ENCODE results near the gene EIPR1. TPM values are rescaled to one million over a fixed set of nuclear protein-coding genes. Genes with fewer than 3 reads are reported as not detected.

Gene EIPR1
- total and polyA plus RNA-seq, 2 experiments from 2014 or later = 17.4 to 46.3 TPM

GRCh38 chr2:3154700-3155099 lies 222.9 kb downstream of the EIPR1 start:
- Mint-ChIP-seq H3K4me1 (no peaks in the 10 kb centered on the region), H3K27me3 (ENCODE audit: insufficient read depth, low read depth, poor library complexity) (peaks cover 8% of the 10 kb centered on the region), H3K9me3 (peaks cover 22% of the 10 kb centered on the region), H3K36me3 (ENCODE audit: low read depth) (peaks cover 20% of the 10 kb centered on the region; the same call in 2 of the 3 replicates), H3K4me3 (no peak overlapping the region), H3K27ac (no peak overlapping the region)
- ATAC-seq = no peak
- H3K79me2 ChIP-seq (replicated peaks; ENCODE audit: insufficient read depth) = no peaks in the 10 kb centered on the region
- H3K4me1 ChIP-seq (ENCODE audit: insufficient read depth) = no peaks in the 10 kb centered on the region
- TF ChIP-seq NANOG (IDR thresholded peaks at IDR 0.05; ENCODE audit: borderline replicate concordance) = no peak
- no peak for TF ChIP-seq STAT1 (IDR thresholded peaks at IDR 0.05; ENCODE audit: unreplicated experiment)
- TF ChIP-seq ETS1 (IDR thresholded peaks at IDR 0.05) = no peak
- TF ChIP-seq CREB1 (CRISPR knock-in tag; IDR thresholded peaks at IDR 0.05; ENCODE audit: low read depth) = no peak
- no peak for TF ChIP-seq EZH2phosphoT487 (IDR thresholded peaks at IDR 0.05; ENCODE audit: unreplicated experiment)
- no peak for TF ChIP-seq ZNF462 (CRISPR knock-in tag; IDR thresholded peaks at IDR 0.05)
- TF ChIP-seq EZH2 (IDR thresholded peaks at IDR 0.05; ENCODE audit: low read depth, unreplicated experiment) = no peak
- TF ChIP-seq REST (IDR thresholded peaks at IDR 0.05; ENCODE audit: unreplicated experiment) = no peak
- TF ChIP-seq ZNF114 (CRISPR knock-in tag; IDR thresholded peaks at IDR 0.05) = no peak
- no peak for TF ChIP-seq CTCF (conservative IDR thresholded peaks at IDR 0.05; ENCODE audit: low read depth in 2 of 2)
- no peaks in the 10 kb centered on the region for H3K9me2 ChIP-seq (ENCODE audit: insufficient read depth)
- DNase-seq (ENCODE audit: low spot score) = no peak
- no peak overlapping the region for H2AFZ ChIP-seq
- no peaks in the 10 kb centered on the region for H4K20me1 ChIP-seq (replicated peaks; ENCODE audit: insufficient read depth)
- H3K27ac ChIP-seq (ENCODE audit: low read depth) = no peak overlapping the region
- no peak overlapping the region for H3K4me2 ChIP-seq
- H3F3A ChIP-seq (replicated peaks; ENCODE audit: low read depth) = no peaks in the 10 kb centered on the region
- no peak overlapping the region for H3K4me3 ChIP-seq
- no peaks in the 10 kb centered on the region for H3K27me3 ChIP-seq (ENCODE audit: insufficient read depth)
- H3K36me3 ChIP-seq (ENCODE audit: insufficient read depth) = no peaks in the 10 kb centered on the region
